Liver (tissue), 9 donors: ENCODE measurements around the gene PRDM10. TPM values are rescaled to one million over a fixed set of nuclear protein-coding genes. Genes with fewer than 3 reads are reported as not detected.

Experiments used
- DNase-seq: peaks from one replicate; pipeline ENCODE4 v3.0.0-alpha.2; 2017; ENCODE audit warnings: low spot score
- H3K27ac ChIP-seq, 2 donors: one replicate each; pipeline ENCODE4 v1.7.0; 2013; ENCODE audit warnings: inconsistent platforms in 2 of 2, low read length in 2 of 2, control low read depth in 1 of 2, low read depth in 1 of 2, mild to moderate bottlenecking in 1 of 2
- H3K27me3 ChIP-seq, 4 donors: one replicate each; pipeline versions ENCODE4 v1.6.1 to v1.7.0; 2013; ENCODE audit warnings: low read length in 3 of 4, inconsistent platforms in 1 of 4, mild to moderate bottlenecking in 1 of 4, moderate library complexity in 1 of 4; ENCODE audit not compliant: control insufficient read depth in 4 of 4, insufficient read depth in 4 of 4
- H3K36me3 ChIP-seq, 4 donors: one replicate each; pipeline versions ENCODE4 v1.6.1 to v1.7.0; 2013; ENCODE audit warnings: low read length in 3 of 4, mild to moderate bottlenecking in 3 of 4, low read depth in 1 of 4, moderate library complexity in 1 of 4; ENCODE audit not compliant: control insufficient read depth in 4 of 4, insufficient read depth in 3 of 4
- H3K4me1 ChIP-seq, 4 donors: one replicate each; pipeline versions ENCODE4 v1.6.1 to v1.7.0; 2013; ENCODE audit warnings: low read length in 3 of 4, mild to moderate bottlenecking in 3 of 4, moderate library complexity in 1 of 4; ENCODE audit not compliant: control insufficient read depth in 4 of 4, insufficient read depth in 4 of 4
- H3K4me3 ChIP-seq, 3 donors: one replicate each; pipeline versions ENCODE4 v1.6.1 to v1.7.0; 2013; ENCODE audit warnings: low read length in 3 of 3, control low read depth in 1 of 3, low read depth in 1 of 3, mild to moderate bottlenecking in 1 of 3
- H3K9ac ChIP-seq, 2 donors: one replicate each; pipeline ENCODE4 v1.7.0; 2013; ENCODE audit warnings: low read length in 2 of 2, mild to moderate bottlenecking in 2 of 2, moderate library complexity in 2 of 2, control low read depth in 1 of 2, low read depth in 1 of 2
- H3K9me3 ChIP-seq, 4 donors: one replicate each; pipeline versions ENCODE4 v1.6.1 to v1.7.0; 2013; ENCODE audit warnings: low read length in 3 of 4; ENCODE audit not compliant: control insufficient read depth in 4 of 4
- EGR1 ChIP-seq, 2 donors: IDR thresholded peaks; 2 replicates each; pipeline ENCODE4 v1.6.1; 2016 to 2018; ENCODE audit warnings: antibody characterized with exemption in 2 of 2, low read depth in 2 of 2
- FOXA1 ChIP-seq: IDR thresholded peaks from 2 replicates; pipeline ENCODE4 v1.6.1; 2016; ENCODE audit warnings: antibody characterized with exemption
- FOXA2 ChIP-seq: IDR thresholded peaks from 2 replicates; pipeline ENCODE4 v1.6.1; 2016; ENCODE audit warnings: antibody characterized with exemption
- GABPA ChIP-seq, 2 donors: IDR thresholded peaks in 1 of 2; conservative IDR thresholded peaks in 1 of 2; 2 replicates each; pipeline ENCODE4 v1.6.1; 2016; ENCODE audit warnings: antibody characterized with exemption in 2 of 2, mild to moderate bottlenecking in 1 of 2, moderate library complexity in 1 of 2
- HNF4A ChIP-seq, 2 donors: conservative IDR thresholded peaks; 2 replicates each; pipeline ENCODE4 v1.6.1; 2016; ENCODE audit warnings: antibody characterized with exemption in 2 of 2, mild to moderate bottlenecking in 2 of 2
- HNF4G ChIP-seq: IDR thresholded peaks from 2 replicates; pipeline ENCODE4 v1.6.1; 2016; ENCODE audit warnings: antibody characterized with exemption
- JUND ChIP-seq, 2 donors: IDR thresholded peaks; 2 replicates each; pipeline ENCODE4 v1.6.1; 2016; ENCODE audit warnings: antibody characterized with exemption in 2 of 2
- NR2F2 ChIP-seq: IDR thresholded peaks from 2 replicates; pipeline ENCODE4 v1.6.1; 2016; ENCODE audit warnings: antibody characterized with exemption
- RAD21 ChIP-seq, 2 donors: IDR thresholded peaks; 2 replicates each; pipeline ENCODE4 v1.6.1; 2016; ENCODE audit warnings: antibody characterized with exemption in 2 of 2, mild to moderate bottlenecking in 2 of 2
- RXRA ChIP-seq, 2 donors: IDR thresholded peaks; 2 replicates each; pipeline ENCODE4 v1.6.1; 2017 to 2018; ENCODE audit warnings: antibody characterized with exemption in 2 of 2, mild to moderate bottlenecking in 1 of 2
- SP1 ChIP-seq: IDR thresholded peaks from 2 replicates; pipeline ENCODE4 v1.6.1; 2018; ENCODE audit warnings: antibody characterized with exemption, mild to moderate bottlenecking
- TAF1 ChIP-seq: conservative IDR thresholded peaks from 2 replicates; pipeline ENCODE4 v1.6.1; 2016; ENCODE audit warnings: antibody characterized with exemption, mild to moderate bottlenecking
- YY1 ChIP-seq: IDR thresholded peaks from 2 replicates; pipeline ENCODE4 v1.6.1; 2016; ENCODE audit warnings: antibody characterized with exemption, mild to moderate bottlenecking
- WGBS: extraction: QIAGEN DNeasy Blood & Tissue Kit; methylation state at CpG from one replicate; pipeline ENCODE4 v1.1.7; 2013; 5-methylcytosine and 5-hydroxymethylcytosine counted together
- polyA plus RNA-seq, 2 donors: library from polyadenylated mRNA; stranded (reverse) in 1 of 2; unstranded in 1 of 2; fragments of 200-250 nt in 1 of 2; fragments of >200 nt in 1 of 2; fragmentation: Nextera tagmentation in 1 of 2; extraction: Ambion mirVana in 1 of 2; gene quantifications; one replicate each; pipeline versions ENCODE4 v1.2.1 to v1.2.3, GENCODE V29; 2013 to 2015
- total RNA-seq, 2 donors: library from RNA; depleted of rRNA; stranded (reverse); fragments of >200 nt; gene quantifications; one replicate each; pipeline ENCODE4 v1.2.3, GENCODE V29; 2014
- TF ChIP-seq, protein P1 (sequence below): fragments of 150-350 bp; IDR thresholded peaks from 2 replicates; pipeline ENCODE4 v1.5.1; 2017; ENCODE audit warnings: improper control_type of control experiment, low read depth, low read length; ENCODE audit not compliant: missing input control
- TF ChIP-seq, protein P2 (sequence below): IDR thresholded peaks from 2 replicates; pipeline ENCODE4 v1.6.1; 2016; ENCODE audit warnings: antibody characterized with exemption
- TF ChIP-seq, protein P3 (sequence below): IDR thresholded peaks from 2 replicates; pipeline ENCODE4 v1.6.1; 2016; ENCODE audit warnings: antibody characterized with exemption, mild to moderate bottlenecking
- TF ChIP-seq, protein P4 (sequence below): IDR thresholded peaks from 2 replicates; pipeline ENCODE4 v1.6.1; 2016; ENCODE audit warnings: antibody characterized with exemption
- TF ChIP-seq, protein P5 (sequence below): IDR thresholded peaks from 2 replicates; pipeline ENCODE4 v1.6.1; 2016; ENCODE audit warnings: antibody characterized with exemption
- donor health status: healthy.
- donor health status: healthy.
- donor health status: healthy.
- donor health status: healthy.
- donor health status: healthy.

Gene PRDM10
- total and polyA plus RNA-seq, 4 donors = 1.4 to 7.2 (median 3.9) TPM

DNA sequence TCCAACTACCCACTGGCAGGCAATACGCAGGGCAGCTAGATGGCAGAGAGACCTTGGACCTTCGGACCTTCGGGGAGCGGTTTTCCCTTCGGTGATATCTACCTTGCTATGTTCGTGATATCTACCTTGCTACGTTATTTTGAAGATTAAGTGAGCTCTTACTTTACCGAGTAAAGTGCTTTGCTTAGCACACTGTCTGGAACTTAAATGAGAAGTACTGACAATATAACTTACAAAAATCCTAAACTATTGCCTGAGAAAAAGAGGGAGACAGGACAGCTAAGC, 1.0 kb upstream of the PRDM10 start (continued):
- TF ChIP-seq, protein P1, sequence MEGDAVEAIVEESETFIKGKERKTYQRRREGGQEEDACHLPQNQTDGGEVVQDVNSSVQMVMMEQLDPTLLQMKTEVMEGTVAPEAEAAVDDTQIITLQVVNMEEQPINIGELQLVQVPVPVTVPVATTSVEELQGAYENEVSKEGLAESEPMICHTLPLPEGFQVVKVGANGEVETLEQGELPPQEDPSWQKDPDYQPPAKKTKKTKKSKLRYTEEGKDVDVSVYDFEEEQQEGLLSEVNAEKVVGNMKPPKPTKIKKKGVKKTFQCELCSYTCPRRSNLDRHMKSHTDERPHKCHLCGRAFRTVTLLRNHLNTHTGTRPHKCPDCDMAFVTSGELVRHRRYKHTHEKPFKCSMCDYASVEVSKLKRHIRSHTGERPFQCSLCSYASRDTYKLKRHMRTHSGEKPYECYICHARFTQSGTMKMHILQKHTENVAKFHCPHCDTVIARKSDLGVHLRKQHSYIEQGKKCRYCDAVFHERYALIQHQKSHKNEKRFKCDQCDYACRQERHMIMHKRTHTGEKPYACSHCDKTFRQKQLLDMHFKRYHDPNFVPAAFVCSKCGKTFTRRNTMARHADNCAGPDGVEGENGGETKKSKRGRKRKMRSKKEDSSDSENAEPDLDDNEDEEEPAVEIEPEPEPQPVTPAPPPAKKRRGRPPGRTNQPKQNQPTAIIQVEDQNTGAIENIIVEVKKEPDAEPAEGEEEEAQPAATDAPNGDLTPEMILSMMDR = no peak
- TF ChIP-seq RXRA (IDR thresholded peaks at IDR 0.05) = peak; percentile 53 to 57
- TF ChIP-seq, protein P2, sequence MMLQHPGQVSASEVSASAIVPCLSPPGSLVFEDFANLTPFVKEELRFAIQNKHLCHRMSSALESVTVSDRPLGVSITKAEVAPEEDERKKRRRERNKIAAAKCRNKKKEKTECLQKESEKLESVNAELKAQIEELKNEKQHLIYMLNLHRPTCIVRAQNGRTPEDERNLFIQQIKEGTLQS = no peak
- no peak for TF ChIP-seq NR2F2
- TF ChIP-seq GABPA (IDR thresholded peaks at IDR 0.05 in 1 of 2, conservative IDR thresholded peaks at IDR 0.05 in 1 of 2) = no peak
- no peak for TF ChIP-seq YY1
- no peak for TF ChIP-seq TAF1

DNA sequence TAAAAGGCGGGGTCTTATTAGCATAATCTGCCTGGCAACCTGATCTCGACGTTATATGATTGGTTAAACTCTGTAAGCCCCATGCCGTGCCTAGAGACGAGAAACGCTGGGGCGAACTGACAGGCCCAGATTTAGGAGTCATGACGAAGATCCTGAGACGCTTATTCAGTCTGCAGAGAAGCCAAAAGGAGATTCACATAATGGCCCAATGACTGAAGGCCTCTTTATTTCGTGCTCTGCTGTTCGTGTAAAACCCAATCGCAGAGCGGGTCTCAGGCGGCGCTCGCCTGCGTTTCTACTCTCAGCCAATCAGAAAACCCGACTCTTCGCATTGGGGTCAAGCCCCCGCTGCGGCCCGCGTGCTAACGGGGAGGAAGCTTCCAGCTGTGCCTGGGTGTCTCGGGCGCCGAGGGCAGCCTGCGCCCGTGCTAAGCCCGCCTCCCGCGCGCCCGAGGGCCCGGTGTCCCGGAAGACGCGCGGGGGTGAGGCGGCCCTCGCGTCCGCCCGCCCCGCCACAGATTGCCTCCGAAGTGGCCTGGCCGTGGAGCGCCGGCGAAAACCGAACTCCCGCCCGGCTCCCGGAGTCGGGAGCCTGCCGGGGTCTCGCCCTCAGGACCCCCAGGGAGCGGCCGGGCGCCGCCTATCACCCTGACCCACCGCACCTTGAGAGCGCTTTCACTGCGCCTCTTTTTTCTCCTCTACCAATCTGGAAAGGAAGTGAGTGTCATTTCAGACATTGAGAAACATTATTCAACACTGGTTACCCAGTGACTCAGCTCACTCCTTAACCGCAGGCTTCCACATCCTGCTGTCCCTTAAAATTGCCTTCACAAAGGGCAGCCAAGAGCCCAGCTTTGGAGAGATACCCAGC, 446 bp upstream of the PRDM10 start:
- H3K27me3 ChIP-seq = no peaks in the 10 kb centered on the region

More for the DNA sequence above, 446 bp upstream of the PRDM10 start:
- Histone ChIP-seq H3K4me1 (peaks cover 3 to 37% (median 21%) of the 10 kb centered on the region in 4 donors), H3K9ac (peak overlapping the region; percentile 97 to 99), H3K4me3 (peak overlapping the region; percentile 66 to 98 (median 76)), H3K27ac (peak overlapping the region; percentile 98 to 99), H3K9me3 (no peaks in the 10 kb centered on the region), H3K36me3 (no peaks in the 10 kb centered on the region)
- DNase-seq = peak; percentile 92
- TF ChIP-seq, protein P1 = peak; percentile 17
- TF ChIP-seq NR2F2 (peak; percentile 97), RAD21 (IDR thresholded peaks at IDR 0.05) (peak in 1 of 2 donors; percentile 4), TAF1 (peak; percentile 83), HNF4A (conservative IDR thresholded peaks at IDR 0.05) (peak in 1 of 2 donors; percentile 8), SP1 (peak; percentile 95), YY1 (peak; percentile 89), FOXA1 (no peak), GABPA (IDR thresholded peaks at IDR 0.05 in 1 of 2, conservative IDR thresholded peaks at IDR 0.05 in 1 of 2) (no peak), FOXA2 (no peak), EGR1 (IDR thresholded peaks at IDR 0.05; ENCODE audit: low read depth in 2 of 2) (peak in 1 of 2 donors; percentile 8), JUND (IDR thresholded peaks at IDR 0.05) (no peak), HNF4G (no peak), RXRA (IDR thresholded peaks at IDR 0.05) (peak; percentile 71 to 84)
- TF ChIP-seq, protein P3, sequence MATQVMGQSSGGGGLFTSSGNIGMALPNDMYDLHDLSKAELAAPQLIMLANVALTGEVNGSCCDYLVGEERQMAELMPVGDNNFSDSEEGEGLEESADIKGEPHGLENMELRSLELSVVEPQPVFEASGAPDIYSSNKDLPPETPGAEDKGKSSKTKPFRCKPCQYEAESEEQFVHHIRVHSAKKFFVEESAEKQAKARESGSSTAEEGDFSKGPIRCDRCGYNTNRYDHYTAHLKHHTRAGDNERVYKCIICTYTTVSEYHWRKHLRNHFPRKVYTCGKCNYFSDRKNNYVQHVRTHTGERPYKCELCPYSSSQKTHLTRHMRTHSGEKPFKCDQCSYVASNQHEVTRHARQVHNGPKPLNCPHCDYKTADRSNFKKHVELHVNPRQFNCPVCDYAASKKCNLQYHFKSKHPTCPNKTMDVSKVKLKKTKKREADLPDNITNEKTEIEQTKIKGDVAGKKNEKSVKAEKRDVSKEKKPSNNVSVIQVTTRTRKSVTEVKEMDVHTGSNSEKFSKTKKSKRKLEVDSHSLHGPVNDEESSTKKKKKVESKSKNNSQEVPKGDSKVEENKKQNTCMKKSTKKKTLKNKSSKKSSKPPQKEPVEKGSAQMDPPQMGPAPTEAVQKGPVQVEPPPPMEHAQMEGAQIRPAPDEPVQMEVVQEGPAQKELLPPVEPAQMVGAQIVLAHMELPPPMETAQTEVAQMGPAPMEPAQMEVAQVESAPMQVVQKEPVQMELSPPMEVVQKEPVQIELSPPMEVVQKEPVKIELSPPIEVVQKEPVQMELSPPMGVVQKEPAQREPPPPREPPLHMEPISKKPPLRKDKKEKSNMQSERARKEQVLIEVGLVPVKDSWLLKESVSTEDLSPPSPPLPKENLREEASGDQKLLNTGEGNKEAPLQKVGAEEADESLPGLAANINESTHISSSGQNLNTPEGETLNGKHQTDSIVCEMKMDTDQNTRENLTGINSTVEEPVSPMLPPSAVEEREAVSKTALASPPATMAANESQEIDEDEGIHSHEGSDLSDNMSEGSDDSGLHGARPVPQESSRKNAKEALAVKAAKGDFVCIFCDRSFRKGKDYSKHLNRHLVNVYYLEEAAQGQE = peak; percentile 93
- TF ChIP-seq, protein P4, sequence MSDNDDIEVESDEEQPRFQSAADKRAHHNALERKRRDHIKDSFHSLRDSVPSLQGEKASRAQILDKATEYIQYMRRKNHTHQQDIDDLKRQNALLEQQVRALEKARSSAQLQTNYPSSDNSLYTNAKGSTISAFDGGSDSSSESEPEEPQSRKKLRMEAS = peak; percentile 91
- TF ChIP-seq, protein P5, sequence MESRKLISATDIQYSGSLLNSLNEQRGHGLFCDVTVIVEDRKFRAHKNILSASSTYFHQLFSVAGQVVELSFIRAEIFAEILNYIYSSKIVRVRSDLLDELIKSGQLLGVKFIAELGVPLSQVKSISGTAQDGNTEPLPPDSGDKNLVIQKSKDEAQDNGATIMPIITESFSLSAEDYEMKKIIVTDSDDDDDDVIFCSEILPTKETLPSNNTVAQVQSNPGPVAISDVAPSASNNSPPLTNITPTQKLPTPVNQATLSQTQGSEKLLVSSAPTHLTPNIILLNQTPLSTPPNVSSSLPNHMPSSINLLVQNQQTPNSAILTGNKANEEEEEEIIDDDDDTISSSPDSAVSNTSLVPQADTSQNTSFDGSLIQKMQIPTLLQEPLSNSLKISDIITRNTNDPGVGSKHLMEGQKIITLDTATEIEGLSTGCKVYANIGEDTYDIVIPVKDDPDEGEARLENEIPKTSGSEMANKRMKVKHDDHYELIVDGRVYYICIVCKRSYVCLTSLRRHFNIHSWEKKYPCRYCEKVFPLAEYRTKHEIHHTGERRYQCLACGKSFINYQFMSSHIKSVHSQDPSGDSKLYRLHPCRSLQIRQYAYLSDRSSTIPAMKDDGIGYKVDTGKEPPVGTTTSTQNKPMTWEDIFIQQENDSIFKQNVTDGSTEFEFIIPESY = no peak
- TF ChIP-seq, protein P2 = no peak
- under 1% methylated on average over 65 of the region's 65 CpGs for WGBS
